Tibial nerve (tissue), 4 donors: ENCODE measurements around the gene UBE3D. TPM values are rescaled to one million over a fixed set of nuclear protein-coding genes. Genes with fewer than 3 reads are reported as not detected.

Source experiments
- DNase-seq, 2 donors: peaks; one replicate each; pipeline ENCODE4 v3.0.0-alpha.2; 2019; ENCODE audit warnings: low spot score in 2 of 2
- H3K27ac ChIP-seq, 4 donors: fragments of 200-600 bp; sonication (generic) in 3 of 4; one replicate each; pipeline ENCODE4 v1.5.1; 2017 to 2019; ENCODE audit warnings: mild to moderate bottlenecking in 1 of 4
- H3K27me3 ChIP-seq, 2 donors: fragments of 200-600 bp; sonication (generic) in 1 of 2; one replicate each; pipeline versions ENCODE4 v1.5.1 to v1.6.0; 2017 to 2019
- H3K36me3 ChIP-seq, 3 donors: fragments of 200-600 bp; sonication (generic); one replicate each; pipeline ENCODE4 v1.5.1; 2018 to 2019
- H3K4me1 ChIP-seq, 4 donors: fragments of 200-600 bp; sonication (generic) in 3 of 4; one replicate each; pipeline ENCODE4 v1.5.1; 2017 to 2019
- H3K4me3 ChIP-seq, 4 donors: fragments of 200-600 bp; sonication (generic) in 3 of 4; one replicate each; pipeline ENCODE4 v1.5.1; 2017 to 2019; ENCODE audit warnings: mild to moderate bottlenecking in 1 of 4, moderate library complexity in 1 of 4
- H3K9me3 ChIP-seq, 4 donors: fragments of 200-600 bp; sonication (generic) in 3 of 4; one replicate each; pipeline ENCODE4 v1.5.1; 2017 to 2019
- EP300 ChIP-seq, 2 donors: sonication (generic); formaldehyde crosslinking; IDR thresholded peaks; one replicate each; pipeline ENCODE4 v1.6.1; 2017; ENCODE audit warnings: antibody characterized with exemption in 2 of 2, mild to moderate bottlenecking in 1 of 2
- POLR2A ChIP-seq, 2 donors: fragments of 450-650 bp; IDR thresholded peaks; one replicate each; pipeline ENCODE4 v1.6.1; 2017; ENCODE audit warnings: antibody characterized with exemption in 2 of 2, mild to moderate bottlenecking in 2 of 2, moderate library complexity in 2 of 2
- WGBS, 2 donors: methylation state at CpG; one replicate each; pipeline ENCODE4 v1.1.5; 2018; 5-methylcytosine and 5-hydroxymethylcytosine counted together
- total RNA-seq, 4 donors: library from RNA; depleted of rRNA; stranded (reverse); fragments of >200 nt; gene quantifications; one replicate each; pipeline ENCODE4 v1.1.0, GENCODE V29; 2016
- TF ChIP-seq, protein P1 (sequence below), 5 experiments: fragments of 200-600 bp in 3 of 5; fragments of 450-650 bp in 2 of 5; sonication (generic) in 3 of 5; IDR thresholded peaks; one replicate each; pipeline ENCODE4 v1.5.1; 2016 to 2019; ENCODE audit warnings: antibody characterized with exemption in 5 of 5, mild to moderate bottlenecking in 3 of 5, moderate library complexity in 2 of 5

Gene UBE3D
- total RNA-seq, 4 donors from 2014 or later: 6.3 to 21.9 (median 18.3) TPM

GRCh38 chr6:83083476-83083875 is 17.8 kb upstream of the UBE3D start:
- Histone ChIP-seq H3K36me3 (no peaks in the 10 kb centered on the region), H3K9me3 (no peaks in the 10 kb centered on the region), H3K4me3 (no peak overlapping the region), H3K4me1 (no peaks in the 10 kb centered on the region), H3K27me3 (no peaks in the 10 kb centered on the region), H3K27ac (no peak overlapping the region)
- DNase-seq: no peak
- TF ChIP-seq POLR2A (IDR thresholded peaks at IDR 0.05) (no peak), EP300 (IDR thresholded peaks at IDR 0.05) (no peak)
- TF ChIP-seq, protein P1, sequence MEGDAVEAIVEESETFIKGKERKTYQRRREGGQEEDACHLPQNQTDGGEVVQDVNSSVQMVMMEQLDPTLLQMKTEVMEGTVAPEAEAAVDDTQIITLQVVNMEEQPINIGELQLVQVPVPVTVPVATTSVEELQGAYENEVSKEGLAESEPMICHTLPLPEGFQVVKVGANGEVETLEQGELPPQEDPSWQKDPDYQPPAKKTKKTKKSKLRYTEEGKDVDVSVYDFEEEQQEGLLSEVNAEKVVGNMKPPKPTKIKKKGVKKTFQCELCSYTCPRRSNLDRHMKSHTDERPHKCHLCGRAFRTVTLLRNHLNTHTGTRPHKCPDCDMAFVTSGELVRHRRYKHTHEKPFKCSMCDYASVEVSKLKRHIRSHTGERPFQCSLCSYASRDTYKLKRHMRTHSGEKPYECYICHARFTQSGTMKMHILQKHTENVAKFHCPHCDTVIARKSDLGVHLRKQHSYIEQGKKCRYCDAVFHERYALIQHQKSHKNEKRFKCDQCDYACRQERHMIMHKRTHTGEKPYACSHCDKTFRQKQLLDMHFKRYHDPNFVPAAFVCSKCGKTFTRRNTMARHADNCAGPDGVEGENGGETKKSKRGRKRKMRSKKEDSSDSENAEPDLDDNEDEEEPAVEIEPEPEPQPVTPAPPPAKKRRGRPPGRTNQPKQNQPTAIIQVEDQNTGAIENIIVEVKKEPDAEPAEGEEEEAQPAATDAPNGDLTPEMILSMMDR (IDR thresholded peaks at IDR 0.05): no peak
- 66% methylated on average over 1 of the region's 1 CpG for WGBS, 2 donors

DNA sequence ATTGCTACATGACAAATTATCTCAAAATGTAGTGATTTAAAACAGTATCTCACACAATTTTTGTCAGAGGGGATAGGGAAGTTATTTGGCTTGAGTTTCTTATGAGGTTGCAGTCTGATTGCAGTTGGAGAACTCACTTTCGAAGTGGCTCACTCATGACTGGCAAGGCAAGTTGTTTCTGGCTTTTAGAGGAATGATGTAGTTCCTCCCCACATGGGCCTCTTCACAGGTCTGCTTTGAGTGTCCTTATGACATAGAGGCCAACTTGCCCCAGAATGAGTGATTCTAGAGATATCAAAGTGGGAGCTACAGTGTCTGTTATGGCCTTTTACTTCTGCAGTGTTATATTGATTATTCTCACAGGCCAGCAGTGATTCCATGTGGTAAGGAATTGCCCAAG is 8.0 kb upstream of the UBE3D start:
- Histone ChIP-seq H3K9me3 (no peaks in the 10 kb centered on the region), H3K4me3 (no peak overlapping the region), H3K36me3 (no peaks in the 10 kb centered on the region), H3K27me3 (no peaks in the 10 kb centered on the region), H3K27ac (no peak overlapping the region), H3K4me1 (peaks cover 0 to 43% (median 5%) of the 10 kb centered on the region in 4 donors)
- DNase-seq: no peak
- WGBS, 2 donors: 80 to 83% methylated on average over 1 of the region's 1 CpG
- TF ChIP-seq EP300 (IDR thresholded peaks at IDR 0.05) (no peak), POLR2A (IDR thresholded peaks at IDR 0.05) (no peak)
- TF ChIP-seq, protein P1 (IDR thresholded peaks at IDR 0.05): no peak

GRCh38 chr6:83072726-83073125 is 7.1 kb upstream of the UBE3D start:
- H3K27me3 ChIP-seq: no peaks in the 10 kb centered on the region
- TF ChIP-seq POLR2A (IDR thresholded peaks at IDR 0.05): no peak
- TF ChIP-seq, protein P1 (IDR thresholded peaks at IDR 0.05): no peak
- TF ChIP-seq EP300 (IDR thresholded peaks at IDR 0.05): no peak
- 91 to 92% methylated on average over 2 of the region's 2 CpGs for WGBS, 2 donors
- no peak overlapping the region for H3K4me3 ChIP-seq
- no peaks in the 10 kb centered on the region for H3K9me3 ChIP-seq
- H3K27ac ChIP-seq: no peak overlapping the region
- DNase-seq: no peak
- no peaks in the 10 kb centered on the region for H3K36me3 ChIP-seq
- peaks cover 0 to 45% (median 7%) of the 10 kb centered on the region in 4 donors for H3K4me1 ChIP-seq

GRCh38 chr6:83071707-83072106 is 6.1 kb upstream of the UBE3D start:
- no peaks in the 10 kb centered on the region for H3K9me3 ChIP-seq
- peaks cover 0 to 49% (median 7%) of the 10 kb centered on the region in 4 donors for H3K4me1 ChIP-seq
- H3K27me3 ChIP-seq: no peaks in the 10 kb centered on the region
- WGBS, 2 donors: 78 to 95% methylated on average over 1 of the region's 1 CpG
- no peak for DNase-seq
- H3K4me3 ChIP-seq: no peak overlapping the region
- no peaks in the 10 kb centered on the region for H3K36me3 ChIP-seq
- no peak overlapping the region for H3K27ac ChIP-seq
- no peak for TF ChIP-seq POLR2A (IDR thresholded peaks at IDR 0.05)
- no peak for TF ChIP-seq EP300 (IDR thresholded peaks at IDR 0.05)
- TF ChIP-seq, protein P1 (IDR thresholded peaks at IDR 0.05): no peak

- H3K36me3 ChIP-seq: no peaks in the 10 kb centered on the region
- DNase-seq: no peak
- no peak overlapping the region for H3K4me3 ChIP-seq
- H3K4me1 ChIP-seq: peaks cover 0 to 51% (median 7%) of the 10 kb centered on the region in 4 donors
- WGBS, 2 donors: 67 to 78% methylated on average over 4 of the region's 4 CpGs
- TF ChIP-seq, protein P1 (IDR thresholded peaks at IDR 0.05): no peak
- TF ChIP-seq EP300 (IDR thresholded peaks at IDR 0.05): no peak
- TF ChIP-seq POLR2A (IDR thresholded peaks at IDR 0.05): no peak
- H3K27ac ChIP-seq: peak overlapping the region in 2 of 4 donors; percentile 32 to 41
- H3K9me3 ChIP-seq: no peaks in the 10 kb centered on the region
- H3K27me3 ChIP-seq: no peaks in the 10 kb centered on the region
Measured at GRCh38 chr6:83071023-83071422, 5.4 kb upstream of the UBE3D start.
